H1 (cell line): Measurements from ENCODE around the gene CUEDC2. TPM values are rescaled to one million over a fixed set of nuclear protein-coding genes. Genes with fewer than 3 reads are reported as not detected.

ENCODE experiments used
- CTCF ChIA-PET: fragments of 300-600 bp; sonication (Branson Sonifier 250); formaldehyde crosslinking; loops from one replicate; lab custom pipeline; 2021; ENCODE audit not compliant: partially characterized antibody; lab: Charles Lee
- POLR2A ChIA-PET: fragments of 300-600 bp; sonication (Branson Sonifier 250); formaldehyde crosslinking; loops from one replicate; lab custom pipeline; 2021; ENCODE audit warnings: inconsistent platforms; ENCODE audit not compliant: partially characterized antibody; lab: Charles Lee
- DNase-seq, 2 experiments: peaks; one replicate each; pipeline versions ENCODE4 v3.0.0 to v3.0.0-alpha.2; 2010 to 2022; ENCODE audit warnings: low spot score in 2 of 2, low read depth in 1 of 2, mixed read lengths in 1 of 2
- FAIRE-seq: peaks from 2 replicates; lab custom pipeline; 2011; peaks lifted over from hg19 to GRCh38; lab: Jason Lieb, UNC
- H2AFZ ChIP-seq: 2 replicates; pipeline ENCODE4 v1.8.1; 2012; ENCODE audit warnings: low read length, inconsistent platforms
- H2AK5ac ChIP-seq: 2 replicates; pipeline ENCODE4 v1.6.1; 2013; ENCODE audit warnings: low read depth, low read length
- H2BK120ac ChIP-seq: replicated peaks from 2 replicates; pipeline ENCODE3; 2013; ENCODE audit warnings: low read depth, low read length, inconsistent platforms
- H2BK12ac ChIP-seq: 2 replicates; pipeline ENCODE4 v1.6.1; 2013; ENCODE audit warnings: low read depth, low read length
- H2BK15ac ChIP-seq: 2 replicates; pipeline ENCODE4 v1.6.1; 2013; ENCODE audit warnings: low read length
- H2BK20ac ChIP-seq: 2 replicates; pipeline ENCODE4 v1.6.1; 2013; ENCODE audit warnings: low read length
- H2BK5ac ChIP-seq: 2 replicates; pipeline ENCODE4 v1.6.1; 2013; ENCODE audit warnings: low read depth, low read length
- H3K14ac ChIP-seq: 2 replicates; pipeline ENCODE4 v1.6.1; 2013; ENCODE audit warnings: inconsistent platforms; ENCODE audit not compliant: insufficient read length
- H3K18ac ChIP-seq: 2 replicates; pipeline ENCODE4 v1.6.1; 2013; ENCODE audit warnings: low read length; ENCODE audit errors: extremely low read depth
- H3K23ac ChIP-seq: 2 replicates; pipeline ENCODE4 v1.6.1; 2013; ENCODE audit warnings: inconsistent platforms; ENCODE audit not compliant: insufficient read length
- H3K23me2 ChIP-seq: 2 replicates; pipeline ENCODE4 v1.6.1; 2013; ENCODE audit warnings: low read depth, low read length
- H3K27ac ChIP-seq: 2 replicates; pipeline ENCODE4 v1.6.1; 2011; ENCODE audit warnings: low read depth, low read length, inconsistent platforms
- H3K27me3 ChIP-seq, 4 experiments: replicated peaks in 1 of 4; 1 replicate in 1 of 4; 2 replicates in 3 of 4; pipeline versions ENCODE4 v1.6.1 to v1.8.1; 2011 to 2013; ENCODE audit warnings: low read length in 3 of 4, mild to moderate bottlenecking in 3 of 4, inconsistent platforms in 2 of 4, mixed read lengths in 2 of 4, moderate library complexity in 1 of 4; ENCODE audit not compliant: control insufficient read depth in 3 of 4, insufficient read depth in 3 of 4; ENCODE audit errors: extremely low read depth in 1 of 4
- H3K36me3 ChIP-seq, 4 experiments: 2 replicates each; pipeline versions ENCODE4 v1.6.1 to v1.8.1; 2011 to 2013; ENCODE audit warnings: mild to moderate bottlenecking in 4 of 4, low read length in 3 of 4, moderate library complexity in 2 of 4, control low read depth in 1 of 4, inconsistent platforms in 1 of 4; ENCODE audit not compliant: insufficient read depth in 4 of 4, control insufficient read depth in 2 of 4
- H3K4ac ChIP-seq: replicated peaks from 2 replicates; pipeline ENCODE3; 2013; ENCODE audit warnings: low read length, low read depth, mixed read lengths, inconsistent platforms; ENCODE audit not compliant: insufficient read length
- H3K4me1 ChIP-seq, 4 experiments: replicated peaks in 1 of 4; 1 replicate in 1 of 4; 2 replicates in 3 of 4; pipeline versions ENCODE4 v1.6.1 to v1.8.1; 2011 to 2013; ENCODE audit warnings: low read length in 3 of 4, inconsistent platforms in 2 of 4, mixed read lengths in 1 of 4; ENCODE audit not compliant: insufficient read depth in 4 of 4, control insufficient read depth in 3 of 4
- H3K4me2 ChIP-seq, 2 experiments: 2 replicates each; pipeline versions ENCODE4 v1.6.1 to v1.8.1; 2011 to 2013; ENCODE audit warnings: low read depth in 2 of 2, low read length in 2 of 2, control low read depth in 1 of 2, inconsistent platforms in 1 of 2, mild to moderate bottlenecking in 1 of 2; ENCODE audit not compliant: insufficient read depth in 1 of 2
- H3K4me3 ChIP-seq, 4 experiments: fragments of 200-600, 300-600 bp in 1 of 4; sonication (generic), shearing (Covaris generic), sonication (Bioruptor Twin) in 1 of 4; 2 replicates each; pipeline versions ENCODE4 v1.5.1 to v1.8.1; 2011 to 2016; ENCODE audit warnings: low read length in 4 of 4, low read depth in 3 of 4, control low read depth in 2 of 4, inconsistent platforms in 2 of 4, mild to moderate bottlenecking in 2 of 4, mixed read lengths in 1 of 4, moderate library complexity in 1 of 4; ENCODE audit not compliant: insufficient read depth in 2 of 4; ENCODE audit errors: extremely low read depth in 1 of 4
- H3K56ac ChIP-seq: replicated peaks from 2 replicates; pipeline ENCODE3; 2013; ENCODE audit warnings: low read depth, mild to moderate bottlenecking, mixed read lengths, low read length, inconsistent platforms; ENCODE audit not compliant: insufficient read length
- H3K79me1 ChIP-seq: 2 replicates; pipeline ENCODE4 v1.6.1; 2013; ENCODE audit warnings: low read depth, low read length, control low read depth
- H3K79me2 ChIP-seq, 2 experiments: 2 replicates each; pipeline versions ENCODE4 v1.6.1 to v1.8.1; 2012 to 2013; ENCODE audit warnings: low read length in 2 of 2, mild to moderate bottlenecking in 2 of 2, inconsistent platforms in 1 of 2; ENCODE audit not compliant: insufficient read depth in 2 of 2, control insufficient read depth in 1 of 2
- H3K9ac ChIP-seq, 4 experiments: replicated peaks in 1 of 4; 1 replicate in 1 of 4; 2 replicates in 3 of 4; pipeline versions ENCODE4 v1.6.1 to v1.8.1; 2011 to 2013; ENCODE audit warnings: low read depth in 3 of 4, low read length in 3 of 4, control low read depth in 2 of 4, mild to moderate bottlenecking in 2 of 4, moderate library complexity in 2 of 4, inconsistent platforms in 1 of 4; ENCODE audit errors: extremely low read depth in 1 of 4
- H3K9me3 ChIP-seq, 2 experiments: 2 replicates each; pipeline versions ENCODE4 v1.6.1 to v1.8.1; 2012 to 2013; ENCODE audit warnings: mild to moderate bottlenecking in 2 of 2, moderate library complexity in 2 of 2, control low read depth in 1 of 2, inconsistent platforms in 1 of 2, low read depth in 1 of 2, low read length in 1 of 2, mixed read lengths in 1 of 2; ENCODE audit not compliant: insufficient read depth in 2 of 2
- H4K20me1 ChIP-seq, 2 experiments: replicated peaks in 1 of 2; 2 replicates each; pipeline versions ENCODE3 to v1.8.1; 2011 to 2013; ENCODE audit warnings: inconsistent platforms in 2 of 2, low read length in 2 of 2, mild to moderate bottlenecking in 1 of 2; ENCODE audit not compliant: insufficient read depth in 2 of 2, control insufficient read depth in 1 of 2
- H4K5ac ChIP-seq: 2 replicates; pipeline ENCODE4 v1.6.1; 2013; ENCODE audit warnings: low read length, low read depth, mixed read lengths, inconsistent platforms; ENCODE audit not compliant: insufficient read length
- H4K8ac ChIP-seq: 2 replicates; pipeline ENCODE4 v1.8.0; 2013; ENCODE audit warnings: mild to moderate bottlenecking, moderate library complexity, low read length, inconsistent platforms; ENCODE audit not compliant: insufficient read depth; ENCODE audit errors: extremely low read depth
- H4K91ac ChIP-seq: replicated peaks from 2 replicates; pipeline ENCODE3; 2013; ENCODE audit warnings: low read length, mixed read lengths, inconsistent platforms; ENCODE audit not compliant: insufficient read length
- CBX8 ChIP-seq: fragments of 300-800, 300-1000 bp; sonication (generic); IDR thresholded peaks from 2 replicates; pipeline ENCODE4 v1.7.1; 2016; ENCODE audit warnings: low read depth, low read length, borderline replicate concordance
- EGR1 ChIP-seq: IDR thresholded peaks from 2 replicates; pipeline ENCODE4 v1.6.1; 2011; ENCODE audit warnings: low read depth, low read length, borderline replicate concordance
- JUND ChIP-seq: IDR thresholded peaks from 2 replicates; pipeline ENCODE4 v1.6.1; 2011; ENCODE audit warnings: mild to moderate bottlenecking, improper control_type of control experiment, low read length
- KDM5A ChIP-seq: fragments of 200-600 bp; IDR thresholded peaks from 2 replicates; pipeline ENCODE4 v1.7.1; 2012; ENCODE audit warnings: mild to moderate bottlenecking, low read length, inconsistent platforms, mixed read lengths
- RXRA ChIP-seq: IDR thresholded peaks from 2 replicates; pipeline ENCODE4 v1.6.1; 2011; ENCODE audit warnings: low read depth, mild to moderate bottlenecking, low read length, moderate library complexity; ENCODE audit not compliant: insufficient read depth
- SIRT6 ChIP-seq: IDR thresholded peaks from one replicate; pipeline ENCODE4 v1.7.1; 2012; ENCODE audit warnings: low read length, inconsistent platforms
- TEAD4 ChIP-seq: IDR thresholded peaks from 2 replicates; pipeline ENCODE4 v1.6.1; 2012; ENCODE audit warnings: low read depth, low read length, inconsistent platforms, mixed read lengths
- WGBS, 2 experiments: shearing (Covaris generic) in 1 of 2; methylation state at CpG; one replicate each; pipeline versions ENCODE4 v1.1.6 to v1.1.7; 2013 to 2015; ENCODE audit warnings: low lambda C conversion rate in 2 of 2, mixed read lengths in 2 of 2, inconsistent platforms in 1 of 2, low coverage in 1 of 2, missing lambda C conversion rate in 1 of 2; ENCODE audit not compliant: insufficient replicate concordance in 2 of 2, insufficient coverage in 1 of 2, insufficient read length in 1 of 2; ENCODE audit errors: extremely low coverage in 1 of 2, missing lambda C conversion rate in 1 of 2; 5-methylcytosine and 5-hydroxymethylcytosine counted together
- polyA plus RNA-seq, 7 experiments: library from polyadenylated mRNA; depleted of rRNA in 3 of 7; stranded (reverse) in 5 of 7; unstranded in 2 of 7; fragments of >200 nt in 5 of 7; fragments of 200-250 nt in 2 of 7; gene quantifications; 1 replicate in 5 of 7; 2 replicates in 1 of 7; 4 replicates in 1 of 7; pipeline versions ENCODE4 v1.2.1 to v1.2.3, GENCODE V29; 2011 to 2013; ENCODE audit warnings: missing spikeins in 2 of 7, mixed read lengths in 2 of 7
- total RNA-seq: library from RNA; stranded (reverse); fragmentation: NEBNext Ultra II Directional; extraction: Animal tissue kit (Norgen Biotek cat#: 25700); gene quantifications from 2 replicates; pipeline ENCODE4 v1.2.1, GENCODE V29; 2021

CUEDC2 gene
- total and polyA plus RNA-seq, 2 of the 8 experiments (the other 6 are each of a cell fraction or from before 2014, with no cell fraction given): 41.7 to 55.2 TPM

GRCh38 chr10:102423372-102423968, 8.9 kb downstream of the CUEDC2 start:
- 0 out of 2 replicates have a peak overlapping the region, but pooled peaks have one; percentile 32 for H2BK20ac ChIP-seq
- H2BK5ac ChIP-seq: no peak overlapping the region
- no peak overlapping the region for H3K56ac ChIP-seq
- no peak overlapping the region for H3K14ac ChIP-seq
- no peak overlapping the region for H2BK12ac ChIP-seq
- H3K79me1 ChIP-seq: no peaks in the 10 kb centered on the region
- no peak overlapping the region for H4K8ac ChIP-seq
- H2BK15ac ChIP-seq: no peak overlapping the region
- no peaks in the 10 kb centered on the region for H3K27me3 ChIP-seq
- H3K4me2 ChIP-seq: no peak overlapping the region
- WGBS, 2 experiments: 96% methylated on average over 13 of the region's 13 CpGs; no CpG with 5 or more reads in 1 of the 2 experiments
- CTCF ChIA-PET: interaction anchor here (0.6 to 9.5 kb wide), 30 partner anchors 8 to 251 kb away, joined by 3 to 78 read pairs (median 5); partner anchors contain the start of genes C10orf95 and CUEDC2
- no peak overlapping the region for H2AFZ ChIP-seq
- no peaks in the 10 kb centered on the region for H3K9me3 ChIP-seq
- no peak overlapping the region for H2AK5ac ChIP-seq
- no peaks in the 10 kb centered on the region for H3K79me2 ChIP-seq
- no peak overlapping the region for H2BK120ac ChIP-seq
- peaks cover 0 to 16% (median 6%) of the 10 kb centered on the region in 4 experiments; a peak in 4 of 7 replicates for H3K4me1 ChIP-seq
- H4K20me1 ChIP-seq: peaks cover 5 to 9% of the 10 kb centered on the region in 2 experiments
- no peak overlapping the region for H3K23ac ChIP-seq
- H3K4ac ChIP-seq: no peak overlapping the region
- POLR2A ChIA-PET: interaction anchor here (1.6 to 7.9 kb wide), 8 partner anchors 7 to 39 kb away, joined by 3 to 56 read pairs (median 40); partner anchors contain the start of genes C10orf95 and CUEDC2
- H4K5ac ChIP-seq: no peak overlapping the region
- no peak overlapping the region for H4K91ac ChIP-seq
- H3K27ac ChIP-seq: no peak overlapping the region
- no peak for DNase-seq
- H3K18ac ChIP-seq: no peak overlapping the region
- 0 out of 8 replicates have a peak, but pooled peaks cover 0 to 3% (median 0%) of the 10 kb centered on the region in 4 experiments for H3K36me3 ChIP-seq
- no peak overlapping the region for H3K9ac ChIP-seq
- H3K23me2 ChIP-seq: peaks cover 27% of the 10 kb centered on the region
- H3K4me3 ChIP-seq: no peak overlapping the region
- FAIRE-seq: no peak
- TF ChIP-seq TEAD4 (no peak), CBX8 (no peak), EGR1 (no peak), KDM5A (no peak), RXRA (no peak), JUND (no peak), SIRT6 (no peak)
